ENCODE data around the gene POLE3.
"Not testable (repeated sequence)": the region's sequence is repeated elsewhere in the genome, so short reads cannot be mapped to it uniquely, and the experiment has no call there.

POLE3 gene

GRCh38 chr9:113410207-113410864 lies at the start of gene POLE3, which contains the start of gene C9orf43:
TSS of gene POLE3 (minus strand) at chr9:113410675. CDS start at chr9:113410293, 382 bp downstream.
TSS of gene C9orf43 (plus strand) at chr9:113410747. CDS start at chr9:113413494, 2,747 bp downstream.
- in situ Hi-C loops (cut with MboI; ENCODE audit: low sequenced_read_pairs) = no loop called here

GRCh38 chr9:113456235-113456634 lies 45.8 kb upstream of the POLE3 start:
- in situ Hi-C loops (cut with MboI; ENCODE audit: low sequenced_read_pairs) = no loop called here

GRCh38 chr9:113454914-113455761 lies 44.7 kb upstream of the POLE3 start:
- in situ Hi-C loops (cut with MboI; ENCODE audit: low sequenced_read_pairs) = loop anchor here (5.0 kb wide), 1 partner anchor 137 kb away; no protein-coding TSS in a partner anchor

- in situ Hi-C loops (cut with MboI; ENCODE audit: low sequenced_read_pairs) = loop anchor here (5.0 kb wide), 1 partner anchor 140 kb away; no protein-coding TSS in a partner anchor
Observed at GRCh38 chr9:113452113-113452605, 41.7 kb upstream of the POLE3 start.

GRCh38 chr9:113449376-113449775 lies 38.9 kb upstream of the POLE3 start:
- in situ Hi-C loops (cut with MboI; ENCODE audit: low sequenced_read_pairs) = loop anchor here (5.0 kb wide), 1 partner anchor 208 kb away; no protein-coding TSS in a partner anchor

GRCh38 chr9:113446323-113446740 lies 35.9 kb upstream of the POLE3 start:
- in situ Hi-C loops (cut with MboI; ENCODE audit: low sequenced_read_pairs) = loop anchor here (5.0 kb wide), 1 partner anchor 211 kb away; no protein-coding TSS in a partner anchor

- in situ Hi-C loops (cut with MboI; ENCODE audit: low sequenced_read_pairs) = loop anchor here (5.0 kb wide), 1 partner anchor 213 kb away; no protein-coding TSS in a partner anchor
Observed at GRCh38 chr9:113444736-113445135, 34.3 kb upstream of the POLE3 start.

GRCh38 chr9:113437716-113438115 lies 27.2 kb upstream of the POLE3 start:
- in situ Hi-C loops (cut with MboI; ENCODE audit: low sequenced_read_pairs) = not testable (repeated sequence)

- in situ Hi-C loops (cut with MboI; ENCODE audit: low sequenced_read_pairs) = no loop called here
Observed at GRCh38 chr9:113436728-113437515, 26.4 kb upstream of the POLE3 start.

- in situ Hi-C loops (cut with MboI; ENCODE audit: low sequenced_read_pairs) = no loop called here
Observed at GRCh38 chr9:113431191-113431590, 20.7 kb upstream of the POLE3 start.

GRCh38 chr9:113428062-113428615 lies 17.7 kb upstream of the POLE3 start:
- in situ Hi-C loops (cut with MboI; ENCODE audit: low sequenced_read_pairs) = no loop called here

GRCh38 chr9:113427629-113428028 lies 17.2 kb upstream of the POLE3 start:
- in situ Hi-C loops (cut with MboI; ENCODE audit: low sequenced_read_pairs) = no loop called here

GRCh38 chr9:113426701-113427100 lies 16.2 kb upstream of the POLE3 start:
- in situ Hi-C loops (cut with MboI; ENCODE audit: low sequenced_read_pairs) = no loop called here

- in situ Hi-C loops (cut with MboI; ENCODE audit: low sequenced_read_pairs) = no loop called here
Observed at GRCh38 chr9:113425072-113425471, 14.6 kb upstream of the POLE3 start.

- in situ Hi-C loops (cut with MboI; ENCODE audit: low sequenced_read_pairs) = no loop called here
Observed at GRCh38 chr9:113421726-113422125, 11.3 kb upstream of the POLE3 start.

GRCh38 chr9:113417370-113417769 lies 6.9 kb upstream of the POLE3 start:
- in situ Hi-C loops (cut with MboI; ENCODE audit: low sequenced_read_pairs) = no loop called here

GRCh38 chr9:113416149-113416721 lies 5.8 kb upstream of the POLE3 start:
- in situ Hi-C loops (cut with MboI; ENCODE audit: low sequenced_read_pairs) = no loop called here

- in situ Hi-C loops (cut with MboI; ENCODE audit: low sequenced_read_pairs) = no loop called here
Observed at GRCh38 chr9:113409883-113410206, 630 bp downstream of the POLE3 start.

GRCh38 chr9:113409481-113409880 lies 994 bp downstream of the POLE3 start:
- in situ Hi-C loops (cut with MboI; ENCODE audit: low sequenced_read_pairs) = no loop called here

GRCh38 chr9:113406873-113407511 lies 3.5 kb downstream of the POLE3 start:
- in situ Hi-C loops (cut with MboI; ENCODE audit: low sequenced_read_pairs) = not testable (repeated sequence)

Measured in HL-60/S4 (cell line).